ENCODE results near the gene LMBR1L.

Gene LMBR1L

DNA sequence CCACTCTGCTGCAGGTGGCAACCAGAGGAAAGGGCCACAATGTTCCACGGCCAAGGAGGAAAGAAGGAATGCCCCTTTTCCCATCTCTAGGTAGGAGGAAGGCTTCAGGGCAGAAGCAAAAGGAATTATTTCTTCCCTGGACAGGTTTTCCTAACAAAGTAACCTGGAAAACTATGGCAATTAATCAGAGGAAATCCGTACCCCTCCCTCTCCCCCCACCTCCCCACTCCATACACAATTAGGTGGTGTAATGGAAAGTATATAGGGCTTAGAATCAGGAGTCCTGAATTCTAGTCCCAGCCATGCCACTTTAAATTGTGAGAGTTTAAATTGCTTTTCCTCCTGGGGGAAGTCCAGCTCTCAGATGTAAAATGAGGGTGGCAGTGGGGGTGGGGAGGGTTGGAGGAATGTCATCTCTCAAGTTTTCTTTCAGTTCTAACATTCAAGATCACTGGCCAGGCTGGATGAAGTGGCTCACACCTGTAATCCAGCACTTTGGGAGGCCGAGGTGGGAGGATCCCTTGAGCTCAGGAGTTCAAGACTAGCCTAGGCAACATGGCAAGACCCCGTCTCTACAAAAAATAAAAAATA, 17.7 kb downstream of the LMBR1L start:
- DNase-seq (ENCODE audit: low read depth): no peak
- TF ChIP-seq, protein P1, sequence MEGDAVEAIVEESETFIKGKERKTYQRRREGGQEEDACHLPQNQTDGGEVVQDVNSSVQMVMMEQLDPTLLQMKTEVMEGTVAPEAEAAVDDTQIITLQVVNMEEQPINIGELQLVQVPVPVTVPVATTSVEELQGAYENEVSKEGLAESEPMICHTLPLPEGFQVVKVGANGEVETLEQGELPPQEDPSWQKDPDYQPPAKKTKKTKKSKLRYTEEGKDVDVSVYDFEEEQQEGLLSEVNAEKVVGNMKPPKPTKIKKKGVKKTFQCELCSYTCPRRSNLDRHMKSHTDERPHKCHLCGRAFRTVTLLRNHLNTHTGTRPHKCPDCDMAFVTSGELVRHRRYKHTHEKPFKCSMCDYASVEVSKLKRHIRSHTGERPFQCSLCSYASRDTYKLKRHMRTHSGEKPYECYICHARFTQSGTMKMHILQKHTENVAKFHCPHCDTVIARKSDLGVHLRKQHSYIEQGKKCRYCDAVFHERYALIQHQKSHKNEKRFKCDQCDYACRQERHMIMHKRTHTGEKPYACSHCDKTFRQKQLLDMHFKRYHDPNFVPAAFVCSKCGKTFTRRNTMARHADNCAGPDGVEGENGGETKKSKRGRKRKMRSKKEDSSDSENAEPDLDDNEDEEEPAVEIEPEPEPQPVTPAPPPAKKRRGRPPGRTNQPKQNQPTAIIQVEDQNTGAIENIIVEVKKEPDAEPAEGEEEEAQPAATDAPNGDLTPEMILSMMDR (conservative IDR thresholded peaks at IDR 0.05; ENCODE audit: control insufficient read depth, insufficient read depth, low read depth, low read length): no peak
- no peak overlapping the region for H3K4me3 ChIP-seq (ENCODE audit: control insufficient read depth, low read depth, low read length)

DNA sequence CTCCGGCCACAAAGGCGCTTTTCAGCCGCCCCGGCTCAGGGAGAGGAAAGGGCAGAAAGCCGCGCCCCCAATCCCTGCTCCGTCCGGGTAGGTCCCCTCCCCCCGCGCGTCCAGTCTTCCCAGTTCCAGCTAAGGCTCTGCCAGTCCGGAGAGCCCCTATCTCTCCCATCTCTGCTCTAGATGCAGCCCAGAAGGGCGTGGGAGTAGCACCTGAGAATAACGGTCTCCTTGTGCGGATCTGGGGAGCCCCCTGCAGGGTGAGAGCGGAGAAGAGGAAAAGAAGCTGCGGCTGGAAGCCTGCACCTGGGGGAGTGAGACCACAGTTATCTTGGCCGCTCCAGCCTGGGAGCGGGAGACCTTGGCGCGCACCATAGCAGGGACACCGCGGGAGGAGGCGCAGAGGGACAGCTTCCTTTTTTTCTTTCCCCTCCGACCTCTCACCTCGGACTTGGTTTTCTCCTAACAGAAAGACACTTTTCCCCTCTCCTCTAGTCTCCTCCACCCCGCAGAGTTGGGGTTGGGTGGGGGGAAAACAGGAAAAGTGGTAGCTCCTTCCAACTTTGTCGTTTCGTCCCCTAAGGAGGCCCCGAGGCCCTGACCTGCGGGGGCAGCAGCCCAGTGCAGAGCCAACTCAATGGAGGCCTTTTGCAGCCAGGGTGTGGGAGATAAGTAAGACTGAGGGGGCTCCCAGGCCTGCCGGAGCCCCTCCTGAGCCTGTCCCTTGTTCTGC, 18.4 kb downstream of the LMBR1L start:
- TF ChIP-seq, protein P1 (conservative IDR thresholded peaks at IDR 0.05; ENCODE audit: control insufficient read depth, insufficient read depth, low read depth, low read length): peak; percentile 41
- peak; percentile 41 for DNase-seq (ENCODE audit: low read depth)
- peak overlapping the region; percentile 28 for H3K4me3 ChIP-seq (ENCODE audit: control insufficient read depth, low read depth, low read length)

DNA sequence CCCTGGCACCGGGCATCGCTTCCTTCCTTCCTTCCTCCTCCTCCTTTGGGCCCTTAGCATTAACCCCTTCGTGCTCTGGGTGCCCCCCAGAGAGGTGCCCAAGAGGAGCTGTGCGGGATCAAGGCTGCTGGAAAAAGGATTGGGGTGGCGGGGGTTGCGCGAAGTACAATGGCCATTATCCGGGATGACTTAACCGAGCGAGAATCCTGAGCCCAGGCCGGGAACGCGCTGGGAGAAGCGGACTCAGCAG, 18.9 kb downstream of the LMBR1L start:
- peak overlapping the region; percentile 28 for H3K4me3 ChIP-seq (ENCODE audit: control insufficient read depth, low read depth, low read length)
- TF ChIP-seq, protein P1 (conservative IDR thresholded peaks at IDR 0.05; ENCODE audit: control insufficient read depth, insufficient read depth, low read depth, low read length): no peak
- DNase-seq (ENCODE audit: low read depth): no peak

DNA sequence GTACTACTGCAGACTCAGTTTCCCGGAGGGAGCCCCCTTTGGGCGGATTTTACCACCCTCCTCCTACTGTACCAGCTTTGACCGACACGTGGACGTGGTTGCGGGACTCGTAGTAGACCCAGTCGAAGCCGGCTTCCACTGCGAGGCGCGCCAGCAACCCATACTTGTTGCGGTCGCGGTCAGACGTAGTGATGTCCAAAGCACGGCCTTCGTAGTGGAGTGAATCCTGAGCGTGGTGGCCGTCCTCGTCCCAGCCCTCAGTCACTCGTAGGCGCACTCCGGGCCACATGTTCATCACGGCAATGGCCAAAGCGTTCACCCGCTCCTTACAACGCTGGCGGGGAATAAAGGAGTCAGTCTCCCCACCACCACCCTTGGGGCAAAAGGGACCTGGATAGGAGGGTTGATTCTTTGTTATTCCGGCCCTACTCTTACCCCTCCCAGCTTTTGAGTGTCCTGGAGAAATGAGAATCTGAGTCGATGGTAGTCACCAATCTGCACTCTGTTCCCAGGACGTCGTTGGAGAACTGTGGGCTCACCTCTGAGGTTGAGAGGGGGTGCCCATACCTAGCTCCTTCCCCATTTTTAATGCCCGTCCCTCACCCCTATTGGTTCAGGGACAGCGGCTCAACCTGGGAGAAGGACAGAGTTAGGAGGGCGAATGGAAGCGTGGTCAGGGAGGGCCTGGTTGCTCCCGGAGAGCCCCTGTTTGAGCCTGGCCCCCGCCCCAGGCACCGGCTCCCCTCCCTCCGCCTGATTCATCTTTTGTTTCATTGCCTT, 19.4 kb downstream of the LMBR1L start:
- TF ChIP-seq, protein P1 (conservative IDR thresholded peaks at IDR 0.05; ENCODE audit: control insufficient read depth, insufficient read depth, low read depth, low read length): no peak
- no peak for DNase-seq (ENCODE audit: low read depth)
- H3K4me3 ChIP-seq (ENCODE audit: control insufficient read depth, low read depth, low read length): no peak overlapping the region

DNA sequence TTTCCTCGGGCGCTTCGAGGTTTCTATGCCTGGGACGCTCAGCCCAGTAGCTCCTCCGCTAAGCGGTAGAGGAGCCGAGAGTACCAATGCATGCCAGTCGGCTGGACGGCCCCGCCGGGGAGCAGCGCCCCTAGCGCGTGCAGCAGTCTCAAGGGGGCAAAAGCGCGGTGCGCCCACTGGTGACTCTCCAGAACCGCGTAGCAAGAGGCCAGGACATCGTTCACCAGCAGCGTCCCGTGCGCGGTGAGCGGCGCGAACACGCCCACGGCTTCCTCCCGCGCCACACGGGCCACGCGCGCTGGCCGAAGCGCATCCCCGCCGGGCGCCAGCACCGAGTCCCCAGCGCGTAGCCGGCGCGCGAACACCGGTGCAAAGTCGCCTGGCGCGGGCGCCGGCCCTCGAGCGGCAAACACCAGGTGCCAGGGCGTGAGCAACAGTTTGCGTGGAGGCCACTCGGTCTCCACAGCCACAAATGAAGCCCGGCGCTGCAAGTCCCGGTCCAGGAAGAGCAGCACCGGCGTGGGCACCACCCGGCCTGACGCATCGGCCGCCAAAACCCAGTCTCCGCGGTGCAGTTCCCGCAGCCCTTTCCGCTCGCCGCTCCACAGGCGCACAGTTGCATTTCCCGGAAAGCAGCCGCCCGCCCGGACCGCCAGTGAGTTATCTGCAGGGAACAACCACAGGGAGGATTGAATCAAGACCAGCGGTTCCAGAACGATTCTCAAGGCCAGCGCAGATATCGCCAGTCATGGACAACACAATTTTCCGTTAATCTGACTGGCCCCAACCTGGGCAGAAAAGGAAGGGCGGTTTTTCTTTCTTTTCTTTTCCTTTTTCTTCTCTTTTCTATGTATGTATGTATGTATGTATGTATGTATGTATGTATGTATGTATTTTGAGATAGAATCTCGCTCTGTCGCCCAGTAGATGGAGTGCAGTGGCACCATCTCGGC, 20.6 kb downstream of the LMBR1L start:
- TF ChIP-seq, protein P1 (conservative IDR thresholded peaks at IDR 0.05; ENCODE audit: control insufficient read depth, insufficient read depth, low read depth, low read length): no peak
- DNase-seq (ENCODE audit: low read depth): peak; percentile 43
- no peak overlapping the region for H3K4me3 ChIP-seq (ENCODE audit: control insufficient read depth, low read depth, low read length)

DNA sequence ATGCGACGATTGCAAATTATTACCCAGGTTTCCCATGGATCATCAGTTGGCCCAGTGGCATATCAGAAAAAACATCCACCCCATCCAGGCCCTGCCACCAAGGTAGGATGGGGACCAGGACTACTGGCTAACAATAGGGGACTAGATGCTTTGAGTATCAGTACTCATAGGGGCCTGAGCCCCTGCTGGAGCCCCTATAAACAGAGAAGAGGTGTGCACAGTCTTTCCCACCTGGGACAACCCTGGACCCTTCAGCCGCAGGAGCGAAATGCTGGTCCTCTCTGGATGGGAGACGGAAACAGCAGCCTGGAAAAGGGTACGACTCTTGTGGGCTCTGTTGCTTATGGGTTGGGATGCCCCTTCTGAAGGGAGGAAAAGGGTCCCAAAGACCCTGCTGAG, 21.7 kb downstream of the LMBR1L start:
- TF ChIP-seq, protein P1 (conservative IDR thresholded peaks at IDR 0.05; ENCODE audit: control insufficient read depth, insufficient read depth, low read depth, low read length): no peak
- DNase-seq (ENCODE audit: low read depth): no peak
- H3K4me3 ChIP-seq (ENCODE audit: control insufficient read depth, low read depth, low read length): no peak overlapping the region
